IMR-90 (cell line): ENCODE measurements around the gene MAPK8IP3.

Experiments used
- BHLHE40 ChIP-seq: fragments of 150-350 bp; IDR thresholded peaks from 2 replicates; pipeline ENCODE4 v1.6.1; 2016; ENCODE audit warnings: mild to moderate bottlenecking, low read depth, low read length
- CEBPB ChIP-seq: IDR thresholded peaks from 2 replicates; pipeline ENCODE4 v1.6.1; 2012; ENCODE audit warnings: low read depth, low read length, improper control_type of control experiment
- FOS ChIP-seq: fragments of 150-350 bp; IDR thresholded peaks from 2 replicates; pipeline ENCODE4 v1.6.1; 2016; ENCODE audit warnings: low read depth, low read length
- MAFK ChIP-seq: IDR thresholded peaks from 2 replicates; pipeline ENCODE4 v1.6.1; 2012; ENCODE audit warnings: low read depth, low read length, improper control_type of control experiment
- MAZ ChIP-seq: IDR thresholded peaks from 2 replicates; pipeline ENCODE4 v1.6.1; 2012; ENCODE audit warnings: low read depth, mild to moderate bottlenecking, low read length, improper control_type of control experiment, moderate library complexity, borderline replicate concordance
- NFE2L2 ChIP-seq: fragments of 150-350 bp; IDR thresholded peaks from 2 replicates; pipeline ENCODE4 v1.6.1; 2016; ENCODE audit warnings: low read depth, mild to moderate bottlenecking, low read length
- POLR2A ChIP-seq: IDR thresholded peaks from 2 replicates; pipeline ENCODE4 v1.6.1; 2012; ENCODE audit warnings: mild to moderate bottlenecking, low read depth, low read length
- RAD21 ChIP-seq: IDR thresholded peaks from 2 replicates; pipeline ENCODE4 v1.6.1; 2012; ENCODE audit warnings: low read length, improper control_type of control experiment
- RCOR1 ChIP-seq: IDR thresholded peaks from 2 replicates; pipeline ENCODE4 v1.6.1; 2012; ENCODE audit warnings: mild to moderate bottlenecking, low read length, improper control_type of control experiment; ENCODE audit not compliant: insufficient replicate concordance
- RFX5 ChIP-seq: IDR thresholded peaks from 2 replicates; pipeline ENCODE4 v1.8.0; 2012; ENCODE audit warnings: low read depth, mild to moderate bottlenecking, low read length, moderate library complexity
- TF ChIP-seq, protein P1 (sequence below): conservative IDR thresholded peaks from 2 replicates; pipeline ENCODE4 v1.5.1; 2012; ENCODE audit warnings: mild to moderate bottlenecking, low read depth, low read length, improper control_type of control experiment
- TF ChIP-seq, protein P2 (sequence below): fragments of 150-350 bp; IDR thresholded peaks from 2 replicates; pipeline ENCODE4 v1.6.1; 2017; ENCODE audit warnings: mild to moderate bottlenecking, antibody characterized with exemption, low read length, low read depth

GRCh38 chr16:1659031-1659430 lies 47.0 kb upstream of the MAPK8IP3 start:
- TF ChIP-seq, protein P1, sequence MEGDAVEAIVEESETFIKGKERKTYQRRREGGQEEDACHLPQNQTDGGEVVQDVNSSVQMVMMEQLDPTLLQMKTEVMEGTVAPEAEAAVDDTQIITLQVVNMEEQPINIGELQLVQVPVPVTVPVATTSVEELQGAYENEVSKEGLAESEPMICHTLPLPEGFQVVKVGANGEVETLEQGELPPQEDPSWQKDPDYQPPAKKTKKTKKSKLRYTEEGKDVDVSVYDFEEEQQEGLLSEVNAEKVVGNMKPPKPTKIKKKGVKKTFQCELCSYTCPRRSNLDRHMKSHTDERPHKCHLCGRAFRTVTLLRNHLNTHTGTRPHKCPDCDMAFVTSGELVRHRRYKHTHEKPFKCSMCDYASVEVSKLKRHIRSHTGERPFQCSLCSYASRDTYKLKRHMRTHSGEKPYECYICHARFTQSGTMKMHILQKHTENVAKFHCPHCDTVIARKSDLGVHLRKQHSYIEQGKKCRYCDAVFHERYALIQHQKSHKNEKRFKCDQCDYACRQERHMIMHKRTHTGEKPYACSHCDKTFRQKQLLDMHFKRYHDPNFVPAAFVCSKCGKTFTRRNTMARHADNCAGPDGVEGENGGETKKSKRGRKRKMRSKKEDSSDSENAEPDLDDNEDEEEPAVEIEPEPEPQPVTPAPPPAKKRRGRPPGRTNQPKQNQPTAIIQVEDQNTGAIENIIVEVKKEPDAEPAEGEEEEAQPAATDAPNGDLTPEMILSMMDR, result no peak
- TF ChIP-seq POLR2A (no peak), RAD21 (no peak), NFE2L2 (no peak), RCOR1 (no peak), RFX5 (no peak), FOS (no peak), CEBPB (no peak), BHLHE40 (no peak), MAFK (no peak), MAZ (no peak)
- TF ChIP-seq, protein P2, sequence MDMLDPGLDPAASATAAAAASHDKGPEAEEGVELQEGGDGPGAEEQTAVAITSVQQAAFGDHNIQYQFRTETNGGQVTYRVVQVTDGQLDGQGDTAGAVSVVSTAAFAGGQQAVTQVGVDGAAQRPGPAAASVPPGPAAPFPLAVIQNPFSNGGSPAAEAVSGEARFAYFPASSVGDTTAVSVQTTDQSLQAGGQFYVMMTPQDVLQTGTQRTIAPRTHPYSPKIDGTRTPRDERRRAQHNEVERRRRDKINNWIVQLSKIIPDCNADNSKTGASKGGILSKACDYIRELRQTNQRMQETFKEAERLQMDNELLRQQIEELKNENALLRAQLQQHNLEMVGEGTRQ, result no peak
